ENCODE results near the gene NCKAP5. TPM values are rescaled to one million over a fixed set of nuclear protein-coding genes. Genes with fewer than 3 reads are reported as not detected.
"Not testable (repeated sequence)": the region's sequence is repeated elsewhere in the genome, so short reads cannot be mapped to it uniquely, and the experiment has no call there.

The NCKAP5 gene
- total RNA-seq, 1 experiment from 2014 or later: not detected

GRCh38 chr2:133209325-133209724 lies 358.9 kb downstream of the NCKAP5 start:
- H3K27me3 ChIP-seq (ENCODE audit: insufficient read depth, low read depth): no peaks in the 10 kb centered on the region
- intact Hi-C loops (cut with micrococcal nuclease; ENCODE audit: unreplicated experiment): no loop called here
- no peaks in the 10 kb centered on the region for H3K36me3 ChIP-seq (ENCODE audit: low read depth)
- DNase-seq: no peak
- H3K9me3 ChIP-seq (ENCODE audit: insufficient read depth, low read depth): peaks cover 3% of the 10 kb centered on the region; the same call in 1 of the 2 replicates
- ChIA-PET POLR2A (ENCODE audit: unreplicated experiment) (no interaction called here), CTCF (no interaction called here)
- no peaks in the 10 kb centered on the region for H3F3A ChIP-seq (ENCODE audit: insufficient read depth, low read depth)
- no peaks in the 10 kb centered on the region for H4K20me1 ChIP-seq (ENCODE audit: insufficient read depth)
- TF ChIP-seq CTCF (conservative IDR thresholded peaks at IDR 0.05): no peak
- no peaks in the 10 kb centered on the region for H3K79me2 ChIP-seq (ENCODE audit: low read depth)
- H2AFZ ChIP-seq: no peak overlapping the region
- H3K4me2 ChIP-seq: no peak overlapping the region
- no peaks in the 10 kb centered on the region for H3K9me2 ChIP-seq (ENCODE audit: insufficient read depth)
- BruUV-seq (replicated peaks): no TSS peak
- H3K27ac ChIP-seq: no peak overlapping the region
- no peaks in the 10 kb centered on the region for H3K4me1 ChIP-seq (replicated peaks; ENCODE audit: insufficient read depth)
- H3K4me3 ChIP-seq: no peak overlapping the region

GRCh38 chr2:133206666-133207065 lies 361.6 kb downstream of the NCKAP5 start:
- H4K20me1 ChIP-seq (ENCODE audit: insufficient read depth); DNase-seq; H3K4me2 ChIP-seq; H2AFZ ChIP-seq; H3K9me2 ChIP-seq (ENCODE audit: insufficient read depth); H3K4me1 ChIP-seq (replicated peaks; ENCODE audit: insufficient read depth); POLR2A ChIA-PET (ENCODE audit: unreplicated experiment); H3K4me3 ChIP-seq; H3K36me3 ChIP-seq (ENCODE audit: low read depth); intact Hi-C loops (cut with micrococcal nuclease; ENCODE audit: unreplicated experiment); H3K9me3 ChIP-seq (ENCODE audit: insufficient read depth, low read depth); H3K27ac ChIP-seq; H3K79me2 ChIP-seq (ENCODE audit: low read depth); CTCF ChIA-PET; H3K27me3 ChIP-seq (ENCODE audit: insufficient read depth, low read depth); BruUV-seq (replicated peaks); H3F3A ChIP-seq (ENCODE audit: insufficient read depth, low read depth): not testable (repeated sequence)

DNA sequence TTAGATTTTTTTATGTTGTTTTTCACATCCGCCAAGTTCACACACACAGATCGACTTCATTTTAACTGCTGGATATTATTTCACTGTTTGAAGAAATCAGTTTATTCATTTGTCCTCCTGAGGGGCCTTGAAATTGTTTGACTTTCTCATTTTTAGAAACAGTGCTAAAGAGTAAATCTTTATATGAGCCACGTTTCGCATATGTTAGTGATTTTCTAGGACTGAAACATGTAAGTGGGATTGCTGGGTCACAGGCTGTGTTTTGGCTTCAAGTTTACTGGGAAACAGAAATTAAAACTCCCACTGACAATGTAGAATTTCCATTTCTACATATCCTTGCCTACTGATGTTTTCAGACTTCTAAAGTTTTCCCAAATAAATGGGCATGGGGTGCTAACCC lies 363.8 kb downstream of the NCKAP5 start:
- no peak overlapping the region for H2AFZ ChIP-seq
- POLR2A ChIA-PET (ENCODE audit: unreplicated experiment): no interaction called here
- peaks cover 8% of the 10 kb centered on the region; the same call in 1 of the 2 replicates for H3K4me1 ChIP-seq (replicated peaks; ENCODE audit: insufficient read depth)
- DNase-seq: no peak
- TF ChIP-seq EZH2 (IDR thresholded peaks at IDR 0.05; ENCODE audit: low read depth): no peak
- no TSS peak for BruUV-seq (replicated peaks)
- no peaks in the 10 kb centered on the region for H3K36me3 ChIP-seq (ENCODE audit: low read depth)
- H3K27me3 ChIP-seq (ENCODE audit: insufficient read depth, low read depth): no peaks in the 10 kb centered on the region
- no peaks in the 10 kb centered on the region for H3K9me2 ChIP-seq (ENCODE audit: insufficient read depth)
- H3K9me3 ChIP-seq (ENCODE audit: insufficient read depth, low read depth): peaks cover 7% of the 10 kb centered on the region
- H4K20me1 ChIP-seq (ENCODE audit: insufficient read depth): no peaks in the 10 kb centered on the region
- H3F3A ChIP-seq (ENCODE audit: insufficient read depth, low read depth): no peaks in the 10 kb centered on the region
- no peak overlapping the region for H3K4me2 ChIP-seq
- CTCF ChIA-PET: no interaction called here
- no peak overlapping the region for H3K4me3 ChIP-seq
- intact Hi-C loops (cut with micrococcal nuclease; ENCODE audit: unreplicated experiment): no loop called here
- no peak overlapping the region for H3K27ac ChIP-seq
- H3K79me2 ChIP-seq (ENCODE audit: low read depth): no peaks in the 10 kb centered on the region

DNA sequence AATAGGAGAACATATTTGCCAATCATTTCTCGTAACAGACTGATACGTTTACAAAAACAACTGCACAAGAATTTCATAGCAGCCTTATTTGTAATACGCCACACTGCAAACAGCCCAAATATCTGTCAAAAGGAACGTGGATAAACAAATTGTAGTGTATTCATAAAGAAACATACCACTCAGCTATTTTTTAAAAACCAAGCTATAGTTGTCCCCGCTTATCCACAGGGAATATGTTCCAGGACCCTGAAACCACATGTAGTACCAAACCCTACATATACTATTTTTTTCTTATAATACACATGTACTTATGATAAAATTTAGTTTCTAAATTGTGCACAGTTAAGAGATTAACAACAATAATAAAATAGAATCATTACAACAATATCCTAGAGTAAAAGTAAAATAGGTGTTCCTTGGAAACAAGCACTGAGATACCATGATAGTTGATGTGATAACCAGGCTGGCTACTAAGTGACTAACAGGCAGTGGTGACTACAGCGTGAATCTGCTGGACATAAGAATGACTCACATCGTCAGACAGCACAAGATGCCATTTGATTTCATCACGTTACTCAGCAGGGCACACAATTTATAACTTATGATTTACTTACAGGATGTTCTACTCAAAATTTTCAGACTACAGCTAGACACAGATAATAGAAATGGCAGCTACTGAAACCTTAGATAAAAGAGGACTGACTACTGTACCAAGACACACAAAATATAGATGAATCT lies 367.4 kb downstream of the NCKAP5 start:
- H3K4me3 ChIP-seq: no peak overlapping the region
- intact Hi-C loops (cut with micrococcal nuclease; ENCODE audit: unreplicated experiment): no loop called here
- H3F3A ChIP-seq (ENCODE audit: insufficient read depth, low read depth): no peaks in the 10 kb centered on the region
- H4K20me1 ChIP-seq (ENCODE audit: insufficient read depth): no peaks in the 10 kb centered on the region
- peaks cover 4% of the 10 kb centered on the region for H3K9me3 ChIP-seq (ENCODE audit: insufficient read depth, low read depth)
- CTCF ChIA-PET: no interaction called here
- H3K9me2 ChIP-seq (ENCODE audit: insufficient read depth): no peaks in the 10 kb centered on the region
- H2AFZ ChIP-seq: no peak overlapping the region
- no peak for TF ChIP-seq CTCF (conservative IDR thresholded peaks at IDR 0.05)
- TF ChIP-seq EZH2 (IDR thresholded peaks at IDR 0.05; ENCODE audit: low read depth): no peak
- no TSS peak for BruUV-seq (replicated peaks)
- no peak for DNase-seq
- POLR2A ChIA-PET (ENCODE audit: unreplicated experiment): no interaction called here
- H3K4me1 ChIP-seq (replicated peaks; ENCODE audit: insufficient read depth): peaks cover 8% of the 10 kb centered on the region; the same call in 1 of the 2 replicates
- no peaks in the 10 kb centered on the region for H3K36me3 ChIP-seq (ENCODE audit: low read depth)
- no peak overlapping the region for H3K27ac ChIP-seq
- H3K4me2 ChIP-seq: no peak overlapping the region
- H3K79me2 ChIP-seq (ENCODE audit: low read depth): no peaks in the 10 kb centered on the region
- H3K27me3 ChIP-seq (ENCODE audit: insufficient read depth, low read depth): peaks cover 4% of the 10 kb centered on the region; the same call in 1 of the 2 replicates
